SU-DHL-6 (cell line): ENCODE measurements around the gene PSMF1.

ENCODE experiments used
- H2AFZ ChIP-seq: fragments of 200-600 bp; sonication (generic); 2 replicates; pipeline ENCODE4 v1.6.1; 2014; ENCODE audit warnings: low read depth, mild to moderate bottlenecking, moderate library complexity, mixed read lengths, antibody characterized with exemption, low read length; ENCODE audit not compliant: severe bottlenecking
- H3F3A ChIP-seq: fragments of 200-600 bp; shearing (Covaris generic); 2 replicates; pipeline ENCODE4 v1.6.0; 2016; ENCODE audit warnings: antibody characterized with exemption, mild to moderate bottlenecking; ENCODE audit not compliant: insufficient read depth
- H3K27ac ChIP-seq: fragments of 200-600 bp; sonication (generic); 2 replicates; pipeline ENCODE4 v1.5.1; 2016; ENCODE audit warnings: low read depth, mild to moderate bottlenecking, low read length, moderate library complexity, mixed read lengths
- H3K27me3 ChIP-seq: fragments of 200-600 bp; sonication (generic), shearing (Covaris generic); 2 replicates; pipeline ENCODE4 v1.6.0; 2014; ENCODE audit warnings: mild to moderate bottlenecking, low read length
- H3K36me3 ChIP-seq: fragments of 200-600 bp; sonication (generic); 2 replicates; pipeline ENCODE4 v1.6.1; 2014; ENCODE audit warnings: mild to moderate bottlenecking, low read length, mixed read lengths
- H3K4me2 ChIP-seq: fragments of 300-600, 200-600 bp; shearing (Covaris generic), sonication (generic); 2 replicates; pipeline ENCODE4 v1.6.0; 2014; ENCODE audit warnings: low read length, low read depth, mild to moderate bottlenecking; ENCODE audit not compliant: poor library complexity, severe bottlenecking
- H3K4me3 ChIP-seq: fragments of 200-600 bp; sonication (generic); 2 replicates; pipeline ENCODE4 v1.5.1; 2014; ENCODE audit warnings: antibody characterized with exemption, low read length, mild to moderate bottlenecking, mixed read lengths; ENCODE audit not compliant: insufficient read depth, poor library complexity, severe bottlenecking
- H3K79me2 ChIP-seq: fragments of 200-600 bp; sonication (generic); 2 replicates; pipeline ENCODE4 v1.6.1; 2014; ENCODE audit warnings: mild to moderate bottlenecking, low read length, moderate library complexity; ENCODE audit not compliant: insufficient read depth
- H3K9ac ChIP-seq: fragments of 200-600 bp; sonication (generic); 2 replicates; pipeline ENCODE4 v1.7.0; 2014; ENCODE audit warnings: mild to moderate bottlenecking, low read length
- H3K9me2 ChIP-seq: fragments of 200-600 bp; sonication (generic); replicated peaks from 2 replicates; pipeline ENCODE4 v1.6.1; 2014; ENCODE audit warnings: low read length; ENCODE audit not compliant: insufficient read depth
- H3K9me3 ChIP-seq: fragments of 200-600 bp; sonication (generic); 2 replicates; pipeline ENCODE4 v1.6.1; 2014; ENCODE audit warnings: low read length, mixed read lengths; ENCODE audit not compliant: insufficient read depth
- H4K20me1 ChIP-seq: fragments of 200-600 bp; sonication (generic); 2 replicates; pipeline ENCODE4 v1.6.1; 2014; ENCODE audit warnings: low read depth, mild to moderate bottlenecking, antibody characterized with exemption, low read length, moderate library complexity, mixed read lengths
- CTCF ChIP-seq: fragments of 200-600 bp; sonication (generic); IDR thresholded peaks from one replicate; pipeline ENCODE4 v1.5.1; 2017; ENCODE audit warnings: antibody characterized with exemption, mild to moderate bottlenecking, low read length, moderate library complexity; ENCODE audit not compliant: insufficient read depth, poor library complexity, severe bottlenecking
- EZH2phosphoT487 ChIP-seq: fragments of 200-600 bp; sonication (generic), shearing (Covaris generic); conservative IDR thresholded peaks from 2 replicates; pipeline ENCODE4 v1.6.1; 2018; ENCODE audit warnings: mild to moderate bottlenecking, antibody characterized with exemption, low read length, moderate library complexity, mixed read lengths

Gene PSMF1

GRCh38 chr20:1123666-1124065, 5.3 kb downstream of the PSMF1 start:
- no peak overlapping the region for H3K4me3 ChIP-seq
- H3K27ac ChIP-seq: no peak overlapping the region
- TF ChIP-seq EZH2phosphoT487: no peak
- no peak for TF ChIP-seq CTCF
- H3K79me2 ChIP-seq: peaks cover 68% of the 10 kb centered on the region
- no peak overlapping the region for H3K4me2 ChIP-seq
- H3K9me3 ChIP-seq: no peaks in the 10 kb centered on the region
- H2AFZ ChIP-seq: no peak overlapping the region
- H3K27me3 ChIP-seq: no peaks in the 10 kb centered on the region
- no peaks in the 10 kb centered on the region for H3K9me2 ChIP-seq
- peaks cover 14% of the 10 kb centered on the region; the same call in 1 of the 2 replicates for H3K36me3 ChIP-seq
- no peaks in the 10 kb centered on the region for H3F3A ChIP-seq
- H4K20me1 ChIP-seq: 0 out of 2 replicates have a peak, but pooled peaks cover 4% of the 10 kb centered on the region
- no peak overlapping the region for H3K9ac ChIP-seq

GRCh38 chr20:1124421-1124820, 6.0 kb downstream of the PSMF1 start:
- H3F3A ChIP-seq: no peaks in the 10 kb centered on the region
- H3K4me2 ChIP-seq: no peak overlapping the region
- H3K79me2 ChIP-seq: peaks cover 61% of the 10 kb centered on the region
- H3K9me3 ChIP-seq: no peaks in the 10 kb centered on the region
- no peak overlapping the region for H3K4me3 ChIP-seq
- peaks cover 14% of the 10 kb centered on the region; the same call in 1 of the 2 replicates for H3K36me3 ChIP-seq
- no peaks in the 10 kb centered on the region for H3K27me3 ChIP-seq
- TF ChIP-seq CTCF: no peak
- no peak for TF ChIP-seq EZH2phosphoT487
- 0 out of 2 replicates have a peak, but pooled peaks cover 4% of the 10 kb centered on the region for H4K20me1 ChIP-seq
- H3K9me2 ChIP-seq: no peaks in the 10 kb centered on the region
- no peak overlapping the region for H2AFZ ChIP-seq
- no peak overlapping the region for H3K9ac ChIP-seq
- no peak overlapping the region for H3K27ac ChIP-seq

- Histone ChIP-seq H3K9ac (no peak overlapping the region), H3K4me2 (no peak overlapping the region), H3F3A (no peaks in the 10 kb centered on the region), H3K27me3 (no peaks in the 10 kb centered on the region), H3K9me2 (no peaks in the 10 kb centered on the region), H3K36me3 (peaks cover 14% of the 10 kb centered on the region; the same call in 1 of the 2 replicates), H2AFZ (no peak overlapping the region), H3K27ac (no peak overlapping the region), H3K4me3 (no peak overlapping the region), H4K20me1 (0 out of 2 replicates have a peak, but pooled peaks cover 4% of the 10 kb centered on the region), H3K9me3 (no peaks in the 10 kb centered on the region), H3K79me2 (peaks cover 52% of the 10 kb centered on the region)
- TF ChIP-seq EZH2phosphoT487 (no peak), CTCF (no peak)
Observed at GRCh38 chr20:1125277-1125676, 6.9 kb downstream of the PSMF1 start.
